Peyer's patch (tissue), 4 donors: Measurements from ENCODE around the gene ANKRD17. TPM values are rescaled to one million over a fixed set of nuclear protein-coding genes. Genes with fewer than 3 reads are reported as not detected.

ENCODE experiments used
- DNase-seq, 3 donors: peaks; one replicate each; pipeline ENCODE4 v3.0.0-alpha.2; 2017 to 2019
- H3K27ac ChIP-seq, 4 donors: fragments of 200-600 bp; sonication (generic); one replicate each; pipeline ENCODE4 v1.5.1; 2016 to 2019
- H3K27me3 ChIP-seq, 2 donors: fragments of 200-600 bp; sonication (generic); one replicate each; pipeline ENCODE4 v1.5.1; 2019
- H3K36me3 ChIP-seq, 3 donors: fragments of 200-600 bp; sonication (generic); one replicate each; pipeline ENCODE4 v1.5.1; 2016 to 2019
- H3K4me1 ChIP-seq, 4 donors: fragments of 200-600 bp; sonication (generic); one replicate each; pipeline ENCODE4 v1.5.1; 2016 to 2019
- H3K4me3 ChIP-seq, 4 donors: fragments of 200-600 bp; sonication (generic); 1 replicate in 3 of 4; 2 replicates in 1 of 4; pipeline ENCODE4 v1.5.1; 2016 to 2019; ENCODE audit warnings: mild to moderate bottlenecking in 1 of 4
- H3K9me3 ChIP-seq, 4 donors: fragments of 200-600 bp; sonication (generic); one replicate each; pipeline ENCODE4 v1.5.1; 2016 to 2019; ENCODE audit warnings: mild to moderate bottlenecking in 1 of 4
- POLR2A ChIP-seq, 2 donors: fragments of 450-650 bp; IDR thresholded peaks; one replicate each; pipeline ENCODE4 v1.5.1; 2017; ENCODE audit warnings: antibody characterized with exemption in 2 of 2, mild to moderate bottlenecking in 2 of 2, moderate library complexity in 2 of 2
- total RNA-seq, 4 donors: library from RNA; depleted of rRNA; stranded (reverse); fragments of >200 nt; gene quantifications; one replicate each; pipeline ENCODE4 v1.1.0, GENCODE V29; 2016
- TF ChIP-seq, protein P1 (sequence below), 6 experiments: fragments of 450-650 bp in 4 of 6; fragments of 200-600 bp in 2 of 6; sonication (generic) in 1 of 6; IDR thresholded peaks; one replicate each; pipeline ENCODE4 v1.5.1; 2017 to 2019; ENCODE audit warnings: antibody characterized with exemption in 6 of 6, mild to moderate bottlenecking in 3 of 6, moderate library complexity in 1 of 6

Gene ANKRD17
- total RNA-seq, 4 donors from 2014 or later = 61.7 to 92.0 (median 81.0) TPM

DNA sequence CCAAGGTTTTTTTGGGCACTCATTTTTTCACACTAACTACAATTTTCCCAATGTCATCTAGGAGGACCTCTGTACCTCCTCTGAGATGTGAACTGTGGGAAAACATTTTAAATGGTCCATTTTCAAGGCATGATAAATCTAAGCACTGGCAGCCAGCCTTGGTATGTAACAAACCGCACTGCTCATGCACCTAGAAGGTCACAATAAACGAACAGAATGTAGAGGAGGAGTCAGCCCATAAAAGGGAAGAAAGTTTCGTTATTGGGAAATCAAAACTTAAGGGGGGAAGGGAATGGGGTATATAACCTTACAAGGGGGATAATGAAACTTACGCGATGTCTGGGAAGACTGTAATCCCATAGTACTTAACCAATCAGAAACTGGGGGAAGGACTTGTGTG, 205.5 kb downstream of the ANKRD17 start:
- TF ChIP-seq, protein P1, sequence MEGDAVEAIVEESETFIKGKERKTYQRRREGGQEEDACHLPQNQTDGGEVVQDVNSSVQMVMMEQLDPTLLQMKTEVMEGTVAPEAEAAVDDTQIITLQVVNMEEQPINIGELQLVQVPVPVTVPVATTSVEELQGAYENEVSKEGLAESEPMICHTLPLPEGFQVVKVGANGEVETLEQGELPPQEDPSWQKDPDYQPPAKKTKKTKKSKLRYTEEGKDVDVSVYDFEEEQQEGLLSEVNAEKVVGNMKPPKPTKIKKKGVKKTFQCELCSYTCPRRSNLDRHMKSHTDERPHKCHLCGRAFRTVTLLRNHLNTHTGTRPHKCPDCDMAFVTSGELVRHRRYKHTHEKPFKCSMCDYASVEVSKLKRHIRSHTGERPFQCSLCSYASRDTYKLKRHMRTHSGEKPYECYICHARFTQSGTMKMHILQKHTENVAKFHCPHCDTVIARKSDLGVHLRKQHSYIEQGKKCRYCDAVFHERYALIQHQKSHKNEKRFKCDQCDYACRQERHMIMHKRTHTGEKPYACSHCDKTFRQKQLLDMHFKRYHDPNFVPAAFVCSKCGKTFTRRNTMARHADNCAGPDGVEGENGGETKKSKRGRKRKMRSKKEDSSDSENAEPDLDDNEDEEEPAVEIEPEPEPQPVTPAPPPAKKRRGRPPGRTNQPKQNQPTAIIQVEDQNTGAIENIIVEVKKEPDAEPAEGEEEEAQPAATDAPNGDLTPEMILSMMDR (IDR thresholded peaks at IDR 0.05) = no peak
- TF ChIP-seq POLR2A (IDR thresholded peaks at IDR 0.05) = no peak
- Histone ChIP-seq H3K9me3 (no peaks in the 10 kb centered on the region), H3K4me3 (no peak overlapping the region), H3K27ac (no peak overlapping the region), H3K27me3 (no peaks in the 10 kb centered on the region), H3K36me3 (peaks cover 0 to 37% (median 0%) of the 10 kb centered on the region in 3 donors), H3K4me1 (no peaks in the 10 kb centered on the region)
- no peak for DNase-seq

DNA sequence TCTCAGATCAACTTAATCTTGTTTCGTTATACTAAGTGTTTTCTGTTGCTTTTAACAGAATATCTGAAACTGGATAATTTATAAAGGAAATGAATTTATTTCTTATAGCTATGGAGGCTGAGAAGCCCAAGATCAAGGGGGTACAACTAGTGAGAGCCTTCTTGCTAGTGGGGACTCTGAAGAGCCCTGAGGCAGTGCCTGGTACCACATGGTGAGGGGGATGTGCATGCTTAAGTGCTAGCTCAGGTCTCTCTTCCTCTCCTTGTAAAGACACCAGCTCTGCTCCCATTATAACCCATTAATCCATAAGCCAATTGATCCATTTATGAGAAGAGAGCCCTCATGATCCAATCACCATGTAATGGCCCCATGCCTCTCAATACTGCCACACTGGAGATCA, 207.0 kb downstream of the ANKRD17 start:
- Histone ChIP-seq H3K36me3 (peaks cover 0 to 22% (median 0%) of the 10 kb centered on the region in 3 donors), H3K27ac (no peak overlapping the region), H3K9me3 (no peaks in the 10 kb centered on the region), H3K4me1 (no peaks in the 10 kb centered on the region), H3K27me3 (no peaks in the 10 kb centered on the region), H3K4me3 (no peak overlapping the region)
- no peak for DNase-seq
- TF ChIP-seq POLR2A (IDR thresholded peaks at IDR 0.05) = no peak
- TF ChIP-seq, protein P1 (IDR thresholded peaks at IDR 0.05) = no peak

DNA sequence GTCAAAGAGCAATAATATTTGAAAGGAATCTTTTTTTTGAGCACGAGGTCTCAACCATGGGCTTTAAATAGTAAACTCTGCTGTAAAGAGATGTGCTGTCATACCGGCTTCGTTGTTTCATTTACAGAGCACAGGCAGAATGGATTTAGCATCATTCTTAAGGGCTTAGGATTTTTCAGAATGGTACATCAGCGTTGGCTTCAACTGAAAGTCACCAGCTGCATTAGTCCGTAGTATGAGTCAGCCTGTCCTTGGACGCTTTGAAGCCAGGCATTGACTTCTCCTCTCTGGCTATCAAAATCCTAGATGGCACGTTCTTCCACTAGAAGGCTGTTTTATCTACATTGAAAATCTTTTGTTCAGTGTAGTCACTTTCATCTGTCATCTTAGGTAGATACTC, 212.7 kb downstream of the ANKRD17 start:
- H3K36me3 ChIP-seq = no peaks in the 10 kb centered on the region
- TF ChIP-seq POLR2A (IDR thresholded peaks at IDR 0.05) = no peak
- TF ChIP-seq, protein P1 (IDR thresholded peaks at IDR 0.05) = no peak
- no peaks in the 10 kb centered on the region for H3K27me3 ChIP-seq
- H3K9me3 ChIP-seq = no peaks in the 10 kb centered on the region
- no peak overlapping the region for H3K27ac ChIP-seq
- no peaks in the 10 kb centered on the region for H3K4me1 ChIP-seq
- DNase-seq = no peak
- no peak overlapping the region for H3K4me3 ChIP-seq

DNA sequence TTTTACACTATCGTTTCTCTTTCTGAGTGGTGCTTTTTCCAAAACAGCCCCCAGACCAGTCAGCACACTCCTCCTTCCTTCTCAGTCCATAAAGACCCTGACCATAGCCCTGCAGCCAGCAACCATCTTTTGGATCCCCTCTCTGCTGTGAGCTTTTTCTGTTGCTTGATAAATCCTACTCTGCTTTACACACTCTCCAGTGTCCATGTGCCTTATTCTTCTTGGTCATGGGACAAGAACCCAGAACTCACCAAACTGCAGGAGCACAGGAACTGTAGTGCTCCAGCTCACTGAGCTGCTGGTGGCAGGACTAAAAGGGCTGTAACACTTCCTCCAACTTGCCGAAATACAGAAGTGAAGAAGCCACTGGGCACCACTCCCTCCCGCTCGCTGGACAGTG, 221.5 kb downstream of the ANKRD17 start:
- no peak for DNase-seq
- Histone ChIP-seq H3K27me3 (no peaks in the 10 kb centered on the region), H3K9me3 (peaks cover 0 to 3% (median 0%) of the 10 kb centered on the region in 4 donors), H3K27ac (no peak overlapping the region), H3K4me3 (no peak overlapping the region), H3K36me3 (no peaks in the 10 kb centered on the region), H3K4me1 (no peaks in the 10 kb centered on the region)
- TF ChIP-seq POLR2A (IDR thresholded peaks at IDR 0.05) = no peak
- TF ChIP-seq, protein P1 (IDR thresholded peaks at IDR 0.05) = no peak

DNA sequence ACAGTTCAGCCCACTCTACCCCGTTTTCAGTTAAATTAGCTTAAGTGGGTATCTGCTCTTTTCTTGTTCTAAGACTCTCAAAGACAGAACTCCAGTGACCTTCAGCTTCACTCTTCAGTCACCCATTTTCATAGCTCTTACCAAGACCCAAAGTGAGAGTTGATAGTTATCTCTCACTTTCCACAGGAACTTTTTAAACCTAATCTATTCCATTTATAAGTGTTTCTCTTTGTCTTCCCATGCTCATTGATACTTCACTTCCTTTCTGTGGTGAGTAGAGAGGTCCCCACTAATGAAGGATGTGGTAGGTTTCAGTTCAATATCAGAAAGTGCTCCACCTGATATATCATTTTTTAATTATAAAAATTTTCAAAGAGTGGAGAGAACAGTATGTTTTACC, 222.5 kb downstream of the ANKRD17 start:
- TF ChIP-seq, protein P1 (IDR thresholded peaks at IDR 0.05) = no peak
- TF ChIP-seq POLR2A (IDR thresholded peaks at IDR 0.05) = no peak
- H3K36me3 ChIP-seq = no peaks in the 10 kb centered on the region
- DNase-seq = no peak
- H3K4me1 ChIP-seq = no peaks in the 10 kb centered on the region
- H3K9me3 ChIP-seq = peaks cover 0 to 3% (median 0%) of the 10 kb centered on the region in 4 donors
- no peaks in the 10 kb centered on the region for H3K27me3 ChIP-seq
- no peak overlapping the region for H3K27ac ChIP-seq
- no peak overlapping the region for H3K4me3 ChIP-seq

DNA sequence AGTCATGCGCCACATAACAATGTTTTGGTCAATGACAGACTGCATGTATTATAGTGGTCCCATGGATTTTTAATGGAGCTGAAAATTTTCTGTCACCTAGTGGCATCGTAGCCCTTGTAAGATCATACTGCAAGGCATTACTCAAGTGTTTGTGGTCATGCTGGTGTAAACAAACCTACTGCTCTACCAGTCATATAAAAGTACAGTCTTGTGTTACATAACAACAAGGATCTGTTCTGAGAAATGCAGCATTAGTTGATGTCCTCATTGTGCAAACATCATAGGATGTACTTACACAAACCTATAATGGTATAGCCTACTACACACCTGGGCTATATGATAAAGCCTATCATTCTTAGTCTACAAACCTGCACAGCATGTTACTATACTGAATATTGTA, 223.7 kb downstream of the ANKRD17 start:
- H3K4me1 ChIP-seq = no peaks in the 10 kb centered on the region
- H3K36me3 ChIP-seq = no peaks in the 10 kb centered on the region
- TF ChIP-seq POLR2A (IDR thresholded peaks at IDR 0.05) = no peak
- TF ChIP-seq, protein P1 (IDR thresholded peaks at IDR 0.05) = no peak
- peaks cover 0 to 3% (median 0%) of the 10 kb centered on the region in 4 donors for H3K9me3 ChIP-seq
- no peak overlapping the region for H3K27ac ChIP-seq
- no peak for DNase-seq
- no peaks in the 10 kb centered on the region for H3K27me3 ChIP-seq
- no peak overlapping the region for H3K4me3 ChIP-seq
